HG03060 (cell line): ENCODE data around the gene TUBGCP3.
"Not testable (repeated sequence)": the region's sequence is repeated elsewhere in the genome, so short reads cannot be mapped to it uniquely, and the experiment has no call there.

Source experiments
- ATAC-seq: cut with Tn5 transposase; IDR thresholded peaks from one replicate; pipeline ENCODE4 v1.9.1; 2021; ENCODE audit warnings: low read depth, moderate number of reproducible peaks; ENCODE audit not compliant: unreplicated experiment

Gene TUBGCP3

GRCh38 chr13:112579310-112579843, 8.6 kb downstream of the TUBGCP3 start:
- no peak for ATAC-seq

GRCh38 chr13:112576768-112577167, 11.2 kb downstream of the TUBGCP3 start:
- ATAC-seq: no peak

- ATAC-seq: no peak
These were observed 11.8 kb downstream of the TUBGCP3 start for GRCh38 chr13:112576191-112576590.

- no peak for ATAC-seq
These were observed 12.3 kb downstream of the TUBGCP3 start for GRCh38 chr13:112575675-112576074.

- no peak for ATAC-seq
These were observed 12.9 kb downstream of the TUBGCP3 start for GRCh38 chr13:112574834-112575613.

GRCh38 chr13:112574416-112574815, 13.5 kb downstream of the TUBGCP3 start:
- ATAC-seq: no peak

GRCh38 chr13:112573710-112574109, 14.2 kb downstream of the TUBGCP3 start:
- no peak for ATAC-seq

GRCh38 chr13:112572366-112572765, 15.6 kb downstream of the TUBGCP3 start:
- no peak for ATAC-seq

- ATAC-seq: no peak
These were observed 18.1 kb downstream of the TUBGCP3 start for GRCh38 chr13:112569821-112570220.

GRCh38 chr13:112567161-112567862, 20.6 kb downstream of the TUBGCP3 start:
- no peak for ATAC-seq

- ATAC-seq: no peak
These were observed 25.1 kb downstream of the TUBGCP3 start for GRCh38 chr13:112562786-112563383.

GRCh38 chr13:112562254-112562653, 25.7 kb downstream of the TUBGCP3 start:
- no peak for ATAC-seq

- no peak for ATAC-seq
These were observed 26.5 kb downstream of the TUBGCP3 start for GRCh38 chr13:112561478-112561877.

- no peak for ATAC-seq
These were observed 29.1 kb downstream of the TUBGCP3 start for GRCh38 chr13:112558696-112559418.

GRCh38 chr13:112556600-112556999, 31.4 kb downstream of the TUBGCP3 start:
- ATAC-seq: no peak

- ATAC-seq: no peak
These were observed 33.6 kb downstream of the TUBGCP3 start for GRCh38 chr13:112554214-112554850.

- ATAC-seq: not testable (repeated sequence)
These were observed 39.0 kb downstream of the TUBGCP3 start for GRCh38 chr13:112548975-112549374.

- no peak for ATAC-seq
These were observed 42.1 kb downstream of the TUBGCP3 start for GRCh38 chr13:112545856-112546255.

- ATAC-seq: no peak
These were observed 54.9 kb downstream of the TUBGCP3 start for GRCh38 chr13:112532837-112533745.
